Activated effector memory CD4-positive, alpha-beta T cell treated with anti-CD3 and anti-CD28 coated beads, Interleukin-2, amount 50 U/mL, for 16 hours (primary cell): ENCODE measurements around the gene TRO.

Experiments used
- DNase-seq: peaks from one replicate; pipeline ENCODE4 v3.0.0-alpha.2; 2020

TRO gene

GRCh38 chrX:54961750-54962149 is 41.1 kb downstream of the TRO start:
- no peak for DNase-seq

- DNase-seq = no peak
These were observed 44.3 kb downstream of the TRO start for GRCh38 chrX:54964766-54965497.

- DNase-seq = no peak
These were observed 56.8 kb downstream of the TRO start for GRCh38 chrX:54977387-54977786.

- no peak for DNase-seq
These were observed 57.8 kb downstream of the TRO start for GRCh38 chrX:54978448-54978847.

GRCh38 chrX:54979432-54979831 is 58.8 kb downstream of the TRO start:
- DNase-seq = no peak

GRCh38 chrX:54980334-54980733 is 59.7 kb downstream of the TRO start:
- DNase-seq = no peak
